Natural killer cell (primary cell): ENCODE data around the gene MYL7. TPM values are rescaled to one million over a fixed set of nuclear protein-coding genes. Genes with fewer than 3 reads are reported as not detected.

Experiments used
- ATAC-seq, 3 donors: fragments of 150-1000 bp in 2 of 3; fragments of 200-7000 bp in 1 of 3; cut with Tn5 transposase; 1 replicate in 1 of 3; 2 replicates in 2 of 3; pipeline ENCODE4 v1.10.0; 2021; ENCODE audit warnings: mild to moderate bottlenecking in 2 of 3, moderate library complexity in 2 of 3
- DNase-seq, 2 donors: peaks; one replicate each; pipeline versions ENCODE4 v3.0.0 to v3.0.0-alpha.2; 2013 to 2021; ENCODE audit warnings: mixed read lengths in 1 of 2
- H3K27ac ChIP-seq: one replicate; pipeline ENCODE4 v1.5.1; 2013; ENCODE audit warnings: mild to moderate bottlenecking, low read length
- H3K27me3 ChIP-seq: one replicate; pipeline ENCODE4 v1.6.1; 2013; ENCODE audit warnings: low read length; ENCODE audit not compliant: control insufficient read depth, insufficient read depth
- H3K36me3 ChIP-seq: one replicate; pipeline ENCODE4 v1.6.1; 2013; ENCODE audit warnings: low read length; ENCODE audit not compliant: control insufficient read depth, insufficient read depth
- H3K4me1 ChIP-seq: one replicate; pipeline ENCODE4 v1.6.1; 2013; ENCODE audit warnings: low read length; ENCODE audit not compliant: control insufficient read depth, insufficient read depth
- H3K4me3 ChIP-seq: one replicate; pipeline ENCODE4 v1.5.1; 2013; ENCODE audit warnings: low read length
- H3K9me3 ChIP-seq: one replicate; pipeline ENCODE4 v1.6.1; 2013; ENCODE audit warnings: low read length; ENCODE audit not compliant: control insufficient read depth, insufficient read depth
- H3K27ac Mint-ChIP-seq, 2 donors: one replicate each; pipeline ENCODE4 v1.8.0; 2022; ENCODE audit warnings: mild to moderate bottlenecking in 2 of 2, mixed read lengths in 2 of 2, moderate library complexity in 1 of 2
- H3K27me3 Mint-ChIP-seq, 2 donors: one replicate each; pipeline ENCODE4 v1.8.0; 2022; ENCODE audit warnings: low read depth in 2 of 2, mixed read lengths in 2 of 2
- H3K36me3 Mint-ChIP-seq: one replicate; pipeline ENCODE4 v1.8.0; 2022; ENCODE audit warnings: mixed read lengths
- H3K4me1 Mint-ChIP-seq, 2 donors: one replicate each; pipeline ENCODE4 v1.8.0; 2022; ENCODE audit warnings: mixed read lengths in 2 of 2
- H3K4me3 Mint-ChIP-seq: one replicate; pipeline ENCODE4 v1.8.0; 2022; ENCODE audit warnings: mild to moderate bottlenecking, moderate library complexity, mixed read lengths
- H3K9me3 Mint-ChIP-seq, 2 donors: one replicate each; pipeline ENCODE4 v1.8.0; 2022; ENCODE audit warnings: mixed read lengths in 2 of 2
- CTCF ChIP-seq: fragments of 200-600 bp; IDR thresholded peaks from one replicate; pipeline ENCODE4 v1.8.0; 2022; ENCODE audit warnings: antibody characterized with exemption
- WGBS: methylation state at CpG from one replicate; pipeline ENCODE4 v1.1.7; 2013; ENCODE audit warnings: missing lambda C conversion rate; ENCODE audit not compliant: insufficient coverage; 5-methylcytosine and 5-hydroxymethylcytosine counted together
- intact Hi-C: fragments of 100-400 bp; cut with micrococcal nuclease; formaldehyde crosslinking; loops from one replicate; pipeline ENCODE4 v1.14.2; 2022
- total RNA-seq, 4 donors: library from RNA; stranded (reverse); fragments of 120-200 nt in 1 of 4; gene quantifications; one replicate each; pipeline versions ENCODE4 v1.2.3 to v1.2.4, GENCODE V29; 2013 to 2022

Gene MYL7
- total RNA-seq, 3 donors from 2014 or later (not counting 1 experiment from before 2014, with no cell fraction given), result not detected

GRCh38 chr7:44147026-44147991, 6.2 kb upstream of the MYL7 start:
- TF ChIP-seq CTCF, result no peak
- Mint-ChIP-seq H3K36me3 (no peaks in the 10 kb centered on the region), H3K9me3 (no peaks in the 10 kb centered on the region), H3K4me3 (peak overlapping the region; percentile 61), H3K4me1 (peaks cover 0 to 6% of the 10 kb centered on the region in 2 donors), H3K27me3 (peaks cover 0 to 6% of the 10 kb centered on the region in 2 donors), H3K27ac (no peak overlapping the region)
- no peak for ATAC-seq
- no peak for DNase-seq
- H3K36me3 ChIP-seq, result no peaks in the 10 kb centered on the region
- H3K27me3 ChIP-seq, result peaks cover 11% of the 10 kb centered on the region
- H3K9me3 ChIP-seq, result no peaks in the 10 kb centered on the region
- WGBS, result 83% methylated on average over 33 of the region's 33 CpGs
- intact Hi-C loops, result no loop called here
- H3K4me1 ChIP-seq, result peaks cover 18% of the 10 kb centered on the region
- H3K27ac ChIP-seq, result no peak overlapping the region
- no peak overlapping the region for H3K4me3 ChIP-seq

- no peak for TF ChIP-seq CTCF
- ATAC-seq (peak; percentile 63 to 72 (median 69)), DNase-seq (peak in 1 of 2 donors; percentile 73)
- Mint-ChIP-seq H3K4me3 (peak overlapping the region; percentile 65), H3K27me3 (peaks cover 0 to 6% of the 10 kb centered on the region in 2 donors), H3K36me3 (no peaks in the 10 kb centered on the region), H3K9me3 (no peaks in the 10 kb centered on the region), H3K27ac (no peak overlapping the region), H3K4me1 (peaks cover 0 to 6% of the 10 kb centered on the region in 2 donors)
- WGBS, result 21% methylated on average over 62 of the region's 65 CpGs
- intact Hi-C loops, result no loop called here
- no peak overlapping the region for H3K27ac ChIP-seq
- H3K9me3 ChIP-seq, result no peaks in the 10 kb centered on the region
- H3K27me3 ChIP-seq, result peaks cover 11% of the 10 kb centered on the region
- peaks cover 18% of the 10 kb centered on the region for H3K4me1 ChIP-seq
- H3K4me3 ChIP-seq, result peak overlapping the region; percentile 36
- H3K36me3 ChIP-seq, result no peaks in the 10 kb centered on the region
Observed at GRCh38 chr7:44145969-44146911, 5.1 kb upstream of the MYL7 start.

- intact Hi-C loops, result no loop called here
- 13% methylated on average over 53 of the region's 53 CpGs for WGBS
- no peaks in the 10 kb centered on the region for H3K36me3 ChIP-seq
- peak; percentile 30 to 79 for DNase-seq
- no peaks in the 10 kb centered on the region for H3K9me3 Mint-ChIP-seq
- no peaks in the 10 kb centered on the region for H3K9me3 ChIP-seq
- peaks cover 0 to 6% of the 10 kb centered on the region in 2 donors for H3K4me1 Mint-ChIP-seq
- H3K4me3 ChIP-seq, result peak overlapping the region; percentile 36
- peaks cover 18% of the 10 kb centered on the region for H3K4me1 ChIP-seq
- peaks cover 0 to 6% of the 10 kb centered on the region in 2 donors for H3K27me3 Mint-ChIP-seq
- no peak overlapping the region for H3K27ac Mint-ChIP-seq
- H3K4me3 Mint-ChIP-seq, result peak overlapping the region; percentile 65
- H3K27me3 ChIP-seq, result peaks cover 11% of the 10 kb centered on the region
- peak; percentile 50 to 73 (median 72) for ATAC-seq
- no peaks in the 10 kb centered on the region for H3K36me3 Mint-ChIP-seq
- TF ChIP-seq CTCF, result no peak
- H3K27ac ChIP-seq, result no peak overlapping the region
Observed at GRCh38 chr7:44145479-44145968, 4.4 kb upstream of the MYL7 start.
